OCI-LY7 (cell line): ENCODE data around the gene KRTAP5-6. TPM values are rescaled to one million over a fixed set of nuclear protein-coding genes. Genes with fewer than 3 reads are reported as not detected.

Experiments used
- BruUV-seq: library from RNA; stranded (reverse); fragments of 400-500 nt; replicated peaks from 2 replicates; lab custom pipeline; 2021; lab: Mats Ljungman, UMichigan
- CTCF ChIA-PET: fragments of 300-600 bp; sonication (Branson Sonifier 250); formaldehyde crosslinking; loops from one replicate; lab custom pipeline; 2022; ENCODE audit warnings: antibody characterized with exemption; ENCODE audit not compliant: unreplicated experiment; lab: Charles Lee
- POLR2A ChIA-PET: fragments of 300-600 bp; sonication (Branson Sonifier 250); formaldehyde crosslinking; loops from one replicate; lab custom pipeline; 2022; ENCODE audit warnings: antibody characterized with exemption; lab: Charles Lee
- DNase-seq: peaks from one replicate; pipeline ENCODE4 v3.0.0-alpha.2; 2015; ENCODE audit warnings: low spot score
- H2AFZ ChIP-seq: fragments of 200-600 bp; sonication (generic), shearing (Covaris generic); 2 replicates; pipeline ENCODE4 v1.6.1; 2014; ENCODE audit warnings: mild to moderate bottlenecking, antibody characterized with exemption, low read length, moderate library complexity
- H3K27ac ChIP-seq: fragments of 200-600 bp; sonication (generic); 2 replicates; pipeline ENCODE4 v1.5.1; 2014; ENCODE audit warnings: mixed run types, low read depth, mild to moderate bottlenecking, moderate library complexity, low read length, inconsistent platforms; ENCODE audit not compliant: poor library complexity, severe bottlenecking
- H3K36me3 ChIP-seq: fragments of 200-600 bp; sonication (generic); 2 replicates; pipeline ENCODE4 v1.6.1; 2014; ENCODE audit warnings: mild to moderate bottlenecking, antibody characterized with exemption, low read length, moderate library complexity, mixed read lengths; ENCODE audit not compliant: insufficient read depth
- H3K4me1 ChIP-seq: fragments of 200-600 bp; sonication (generic); 2 replicates; pipeline ENCODE4 v1.5.1; 2014; ENCODE audit warnings: mild to moderate bottlenecking, low read length; ENCODE audit not compliant: insufficient read depth, poor library complexity, severe bottlenecking
- H3K4me2 ChIP-seq: fragments of 200-600 bp; sonication (generic); 2 replicates; pipeline ENCODE4 v1.6.1; 2014; ENCODE audit warnings: mild to moderate bottlenecking, low read length
- H3K4me3 ChIP-seq: fragments of 200-600 bp; sonication (generic); 2 replicates; pipeline ENCODE4 v1.5.1; 2014; ENCODE audit warnings: mild to moderate bottlenecking, low read depth, low read length; ENCODE audit not compliant: poor library complexity, severe bottlenecking
- H3K79me2 ChIP-seq: fragments of 200-600 bp; sonication (generic); 2 replicates; pipeline ENCODE4 v1.6.1; 2016; ENCODE audit warnings: low read depth, mild to moderate bottlenecking, low read length, moderate library complexity, mixed read lengths; ENCODE audit not compliant: insufficient read depth
- H3K9me2 ChIP-seq: fragments of 200-600 bp; sonication (generic); 2 replicates; pipeline ENCODE4 v1.6.1; 2016; ENCODE audit warnings: mild to moderate bottlenecking, low read length, mixed read lengths; ENCODE audit not compliant: insufficient read depth
- H3K9me3 ChIP-seq: fragments of 200-600 bp; sonication (generic); 2 replicates; pipeline ENCODE4 v1.6.1; 2014; ENCODE audit warnings: mild to moderate bottlenecking, mixed run types, low read length, mixed read lengths
- H4K20me1 ChIP-seq: fragments of 200-600 bp; sonication (generic); 2 replicates; pipeline ENCODE4 v1.6.1; 2014; ENCODE audit warnings: mild to moderate bottlenecking, antibody characterized with exemption, low read length, moderate library complexity, mixed read lengths; ENCODE audit not compliant: insufficient read depth
- CTCF ChIP-seq: fragments of 200-600 bp; sonication (generic); conservative IDR thresholded peaks from 2 replicates; pipeline ENCODE4 v1.5.1; 2014; ENCODE audit warnings: mild to moderate bottlenecking, antibody characterized with exemption, low read length, moderate library complexity, mixed read lengths
- EZH2phosphoT487 ChIP-seq: fragments of 200-600 bp; sonication (generic); IDR thresholded peaks from 2 replicates; pipeline ENCODE4 v1.6.1; 2018; ENCODE audit warnings: low read depth, borderline replicate concordance, mild to moderate bottlenecking, mixed run types, antibody characterized with exemption, low read length, moderate library complexity, mixed read lengths
- intact Hi-C: fragments of 100-400 bp; cut with micrococcal nuclease; formaldehyde crosslinking; loops from one replicate; pipeline ENCODE4 v1.10.0; 2022; ENCODE audit not compliant: unreplicated experiment
- total RNA-seq, 2 experiments: library from RNA; depleted of rRNA in 1 of 2; stranded (reverse); fragments of >200 nt in 1 of 2; shearing (Covaris generic) in 1 of 2; gene quantifications; 2 replicates each; pipeline ENCODE4 v1.2.3, GENCODE V29; 2014 to 2022

Gene KRTAP5-6
- total RNA-seq, 2 experiments from 2014 or later: not detected

GRCh38 chr11:1650918-1651262 lies 46.1 kb upstream of the KRTAP5-6 start:
- DNase-seq: no peak
- H3K9me3 ChIP-seq: no peaks in the 10 kb centered on the region
- no peak for TF ChIP-seq EZH2phosphoT487
- no peak for TF ChIP-seq CTCF
- CTCF ChIA-PET: no interaction called here
- no peak overlapping the region for H2AFZ ChIP-seq
- intact Hi-C loops: loop anchor here (5.0 to 10.0 kb wide), 2 partner anchors 41 to 504 kb away; no protein-coding TSS in a partner anchor
- BruUV-seq: no TSS peak
- H3K79me2 ChIP-seq: no peaks in the 10 kb centered on the region
- no peaks in the 10 kb centered on the region for H3K4me1 ChIP-seq
- POLR2A ChIA-PET: no interaction called here
- no peak overlapping the region for H3K4me2 ChIP-seq
- H3K36me3 ChIP-seq: no peaks in the 10 kb centered on the region
- H3K4me3 ChIP-seq: no peak overlapping the region
- no peaks in the 10 kb centered on the region for H3K9me2 ChIP-seq
- H3K27ac ChIP-seq: no peak overlapping the region
- H4K20me1 ChIP-seq: no peaks in the 10 kb centered on the region

GRCh38 chr11:1651411-1651980 lies 45.5 kb upstream of the KRTAP5-6 start:
- H3K4me2 ChIP-seq: no peak overlapping the region
- DNase-seq: no peak
- intact Hi-C loops: loop anchor here (5.0 to 10.0 kb wide), 2 partner anchors 41 to 503 kb away; no protein-coding TSS in a partner anchor
- POLR2A ChIA-PET: no interaction called here
- H2AFZ ChIP-seq: no peak overlapping the region
- no peaks in the 10 kb centered on the region for H3K4me1 ChIP-seq
- TF ChIP-seq CTCF (no peak), EZH2phosphoT487 (no peak)
- H3K79me2 ChIP-seq: no peaks in the 10 kb centered on the region
- no peaks in the 10 kb centered on the region for H3K9me3 ChIP-seq
- no peak overlapping the region for H3K4me3 ChIP-seq
- no TSS peak for BruUV-seq
- no peaks in the 10 kb centered on the region for H3K9me2 ChIP-seq
- H3K36me3 ChIP-seq: no peaks in the 10 kb centered on the region
- CTCF ChIA-PET: no interaction called here
- H4K20me1 ChIP-seq: no peaks in the 10 kb centered on the region
- H3K27ac ChIP-seq: no peak overlapping the region

GRCh38 chr11:1652026-1652425 lies 45.0 kb upstream of the KRTAP5-6 start:
- Histone ChIP-seq H4K20me1 (no peaks in the 10 kb centered on the region), H3K9me3 (no peaks in the 10 kb centered on the region), H2AFZ (no peak overlapping the region), H3K27ac (no peak overlapping the region), H3K36me3 (no peaks in the 10 kb centered on the region), H3K4me2 (no peak overlapping the region), H3K4me3 (no peak overlapping the region), H3K9me2 (no peaks in the 10 kb centered on the region), H3K79me2 (no peaks in the 10 kb centered on the region), H3K4me1 (no peaks in the 10 kb centered on the region)
- ChIA-PET CTCF (interaction anchor here (0.5 to 1.0 kb wide), 4 partner anchors 41 to 177 kb away, joined by 3 read pairs; no protein-coding TSS in a partner anchor), POLR2A (no interaction called here)
- no TSS peak for BruUV-seq
- TF ChIP-seq CTCF (no peak), EZH2phosphoT487 (no peak)
- intact Hi-C loops: loop anchor here (1.0 to 10.0 kb wide), 3 partner anchors 40 to 503 kb away; no protein-coding TSS in a partner anchor
- DNase-seq: no peak
